Stomach (tissue), 9 donors: ENCODE measurements around the gene FAM168B. TPM values are rescaled to one million over a fixed set of nuclear protein-coding genes. Genes with fewer than 3 reads are reported as not detected.

Experiments used
- DNase-seq, 2 donors: peaks; one replicate each; pipeline versions ENCODE4 v3.0.0 to v3.0.0-alpha.2; 2013 to 2019
- H3K27ac ChIP-seq, 5 donors: fragments of 200-600 bp in 4 of 5; sonication (generic) in 4 of 5; one replicate each; pipeline ENCODE4 v1.5.1; 2013 to 2019; ENCODE audit warnings: mild to moderate bottlenecking in 1 of 5, moderate library complexity in 1 of 5
- H3K27me3 ChIP-seq, 3 donors: fragments of 200-600 bp; sonication (generic); one replicate each; pipeline ENCODE4 v1.5.1; 2017 to 2019; ENCODE audit warnings: mixed run types in 1 of 3
- H3K36me3 ChIP-seq, 4 donors: fragments of 200-600 bp; sonication (generic); 1 replicate in 3 of 4; 2 replicates in 1 of 4; pipeline ENCODE4 v1.5.1; 2016 to 2019
- H3K4me1 ChIP-seq, 4 donors: fragments of 200-600 bp; sonication (generic); one replicate each; pipeline ENCODE4 v1.5.1; 2016 to 2019
- H3K4me3 ChIP-seq, 4 donors: fragments of 200-600 bp; sonication (generic) in 3 of 4; one replicate each; pipeline ENCODE4 v1.5.1; 2016 to 2019; ENCODE audit warnings: mild to moderate bottlenecking in 1 of 4
- H3K9me3 ChIP-seq, 4 donors: fragments of 200-600 bp; sonication (generic); one replicate each; pipeline ENCODE4 v1.5.1; 2016 to 2019
- CTCF ChIP-seq, 7 experiments: fragments of 450-650 bp in 4 of 7; fragments of 200-600 bp in 3 of 7; sonication (generic) in 3 of 7; IDR thresholded peaks; one replicate each; pipeline ENCODE4 v1.5.1; 2016 to 2019; ENCODE audit warnings: antibody characterized with exemption in 7 of 7, control low read depth in 2 of 7, mild to moderate bottlenecking in 1 of 7
- EP300 ChIP-seq: sonication (generic); formaldehyde crosslinking; IDR thresholded peaks from one replicate; pipeline ENCODE4 v1.6.1; 2017; ENCODE audit warnings: antibody characterized with exemption
- POLR2A ChIP-seq, 4 donors: fragments of 450-650 bp; IDR thresholded peaks; one replicate each; pipeline ENCODE4 v1.6.1; 2016; ENCODE audit warnings: antibody characterized with exemption in 4 of 4, control low read depth in 2 of 4, mild to moderate bottlenecking in 1 of 4, moderate library complexity in 1 of 4
- POLR2AphosphoS5 ChIP-seq, 3 donors: sonication (generic); formaldehyde crosslinking; IDR thresholded peaks; one replicate each; pipeline ENCODE4 v1.6.1; 2016; ENCODE audit warnings: antibody characterized with exemption in 3 of 3
- WGBS, 5 donors: extraction: QIAGEN DNeasy Blood & Tissue Kit in 3 of 5; methylation state at CpG; one replicate each; pipeline versions ENCODE4 v1.1.5 to v1.1.7; 2013 to 2018; 5-methylcytosine and 5-hydroxymethylcytosine counted together
- intact Hi-C: fragments of 100-400 bp; cut with DNase I; formaldehyde crosslinking; loops from one replicate; pipeline ENCODE4 v1.15.1; 2023; ENCODE audit warnings: low total_unique reads
- polyA plus RNA-seq, 3 donors: library from polyadenylated mRNA; stranded (reverse); fragments of 200-250 nt; gene quantifications; one replicate each; pipeline ENCODE4 v1.2.3, GENCODE V29; 2013
- total RNA-seq, 5 donors: library from RNA; depleted of rRNA; stranded (reverse); fragments of >200 nt; gene quantifications; one replicate each; pipeline versions ENCODE4 v1.1.0 to v1.2.3, GENCODE V29; 2014 to 2016
- donor health status: healthy with polysubstance abuse.
- donor health status: Bipolar disorder and iron deficiency.
- donor health status: healthy.

The FAM168B gene
- total and polyA plus RNA-seq, 8 donors, result 8.2 to 103 (median 42.7) TPM

DNA sequence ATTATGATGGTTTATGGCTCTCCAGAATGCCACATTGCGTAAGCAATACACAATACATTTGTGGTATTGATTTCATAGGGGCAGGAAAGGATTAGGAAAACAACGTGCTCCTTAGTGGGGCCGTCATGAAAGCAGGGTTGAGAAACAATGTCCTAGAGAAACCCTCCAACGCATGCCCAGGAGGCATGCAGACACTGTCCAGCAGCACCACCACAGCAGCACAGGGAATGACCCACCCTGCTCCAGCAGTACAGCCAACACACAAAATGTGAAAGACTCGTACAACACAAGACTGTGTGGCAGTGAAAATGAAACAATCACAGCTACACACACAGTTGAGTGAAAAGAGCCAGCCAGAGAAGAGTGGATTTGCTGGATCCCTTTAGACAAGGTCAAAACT is 66.3 kb downstream of the FAM168B start:
- H3K36me3 ChIP-seq, result no peaks in the 10 kb centered on the region
- H3K4me1 ChIP-seq, result no peaks in the 10 kb centered on the region
- peaks cover 0 to 9% (median 8%) of the 10 kb centered on the region in 4 donors for H3K9me3 ChIP-seq
- H3K27me3 ChIP-seq, result peaks cover 0 to 5% (median 0%) of the 10 kb centered on the region in 3 donors
- intact Hi-C loops, result no loop called here
- H3K4me3 ChIP-seq, result no peak overlapping the region
- no peak overlapping the region for H3K27ac ChIP-seq
- no peak for DNase-seq
- 49 to 70% (median 55%) methylated on average over 5 of the region's 5 CpGs for WGBS, 5 donors
- TF ChIP-seq CTCF (IDR thresholded peaks at IDR 0.05), result no peak
- no peak for TF ChIP-seq EP300
- no peak for TF ChIP-seq POLR2AphosphoS5 (IDR thresholded peaks at IDR 0.05)
- TF ChIP-seq POLR2A (IDR thresholded peaks at IDR 0.05), result no peak

GRCh38 chr2:131023758-131024157 is 69.5 kb downstream of the FAM168B start:
- DNase-seq, result no peak

DNA sequence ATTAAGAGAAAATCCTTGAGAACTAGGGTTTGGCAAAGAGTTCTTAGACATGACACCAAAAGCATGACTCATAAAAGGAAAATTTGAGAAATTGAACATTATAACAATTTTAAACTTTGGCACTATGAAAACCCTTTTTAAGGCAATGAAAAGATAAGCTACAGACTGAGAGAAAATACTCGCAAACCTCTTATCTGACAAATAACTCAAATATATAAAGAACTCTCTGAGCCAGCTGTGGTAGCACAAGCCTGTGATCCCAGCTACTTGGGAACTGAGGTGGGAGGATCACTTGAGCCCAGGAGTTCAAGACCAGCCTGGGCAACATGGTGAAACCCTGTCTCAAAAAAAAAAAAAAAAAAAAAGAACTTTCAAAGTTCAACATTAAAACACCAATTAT is 70.5 kb downstream of the FAM168B start:
- Histone ChIP-seq H3K27me3 (peaks cover 0 to 10% (median 0%) of the 10 kb centered on the region in 3 donors), H3K36me3 (no peaks in the 10 kb centered on the region), H3K9me3 (peaks cover 0 to 4% (median 3%) of the 10 kb centered on the region in 4 donors), H3K4me3 (no peak overlapping the region), H3K27ac (no peak overlapping the region), H3K4me1 (no peaks in the 10 kb centered on the region)
- DNase-seq, result no peak
- TF ChIP-seq POLR2AphosphoS5 (IDR thresholded peaks at IDR 0.05) (no peak), POLR2A (IDR thresholded peaks at IDR 0.05) (no peak), CTCF (IDR thresholded peaks at IDR 0.05) (no peak)
- intact Hi-C loops, result no loop called here
- WGBS, 5 donors, result 27 to 50% (median 47%) methylated on average over 1 of the region's 1 CpG

More at GRCh38 chr2:131023758-131024157, 69.5 kb downstream of the FAM168B start:
- WGBS, 5 donors, result 76 to 91% (median 87%) methylated on average over 1 of the region's 1 CpG
- peaks cover 0 to 9% (median 8%) of the 10 kb centered on the region in 4 donors for H3K9me3 ChIP-seq
- intact Hi-C loops, result no loop called here
- H3K27me3 ChIP-seq, result peaks cover 0 to 10% (median 0%) of the 10 kb centered on the region in 3 donors
- no peak for TF ChIP-seq EP300
- no peak for TF ChIP-seq POLR2A (IDR thresholded peaks at IDR 0.05)
- TF ChIP-seq POLR2AphosphoS5 (IDR thresholded peaks at IDR 0.05), result no peak
- no peak for TF ChIP-seq CTCF (IDR thresholded peaks at IDR 0.05)
- H3K27ac ChIP-seq, result no peak overlapping the region
- no peaks in the 10 kb centered on the region for H3K4me1 ChIP-seq
- H3K36me3 ChIP-seq, result no peaks in the 10 kb centered on the region
- no peak overlapping the region for H3K4me3 ChIP-seq

DNA sequence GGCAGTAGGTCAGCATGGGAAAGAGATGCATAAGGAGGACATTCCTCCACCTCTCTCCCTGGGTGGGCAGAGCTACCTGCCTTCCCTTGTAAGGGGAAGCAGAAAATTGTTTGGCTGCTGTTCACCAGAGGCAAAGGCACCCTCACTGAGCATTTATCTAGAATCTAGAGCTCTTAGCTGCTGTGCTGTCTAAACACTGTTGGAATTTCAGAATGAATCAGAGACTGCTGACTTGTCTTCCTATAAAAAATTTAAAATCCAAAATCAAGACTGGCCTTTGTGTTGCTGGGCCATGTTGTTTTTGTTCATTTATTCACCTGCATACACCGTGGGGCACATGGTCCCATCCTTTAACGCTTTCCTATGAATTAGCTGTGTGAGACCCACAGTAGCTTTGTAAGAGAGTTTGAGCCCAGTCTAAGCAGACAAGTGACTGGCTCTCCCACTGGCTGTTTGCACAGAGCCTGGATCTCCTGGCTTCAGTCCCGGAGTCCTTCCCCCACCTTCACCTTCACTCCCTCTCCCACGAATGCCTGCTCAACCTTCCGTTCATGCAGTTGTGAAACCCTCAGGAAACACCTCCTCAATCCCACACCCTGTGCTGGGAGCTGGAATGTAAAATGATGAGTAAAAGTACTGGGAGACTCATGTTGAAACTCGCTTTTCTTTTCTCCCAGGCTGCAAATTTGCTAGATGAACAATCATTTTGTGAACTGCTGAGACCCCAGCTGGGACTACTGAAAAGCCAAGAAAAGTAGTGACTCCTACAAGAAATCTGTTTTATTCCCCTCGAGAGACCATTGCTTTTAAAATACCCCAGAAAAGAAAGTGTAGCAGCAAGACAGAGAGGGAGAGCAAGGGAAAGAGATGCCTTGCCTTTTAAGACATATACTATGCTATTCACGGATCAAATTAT is 76.2 kb downstream of the FAM168B start:
- Histone ChIP-seq H3K4me3 (no peak overlapping the region), H3K4me1 (no peaks in the 10 kb centered on the region), H3K9me3 (no peaks in the 10 kb centered on the region), H3K27ac (no peak overlapping the region), H3K27me3 (peaks cover 0 to 4% (median 0%) of the 10 kb centered on the region in 3 donors), H3K36me3 (no peaks in the 10 kb centered on the region)
- 37 to 45% (median 42%) methylated on average over 8 of the region's 8 CpGs for WGBS, 5 donors
- TF ChIP-seq POLR2A (IDR thresholded peaks at IDR 0.05) (no peak), EP300 (no peak), CTCF (IDR thresholded peaks at IDR 0.05) (no peak), POLR2AphosphoS5 (IDR thresholded peaks at IDR 0.05) (no peak)
- intact Hi-C loops, result no loop called here
- DNase-seq, result peak in 1 of 2 donors; percentile 41
